ENCODE measurements around the gene DHRSX.
A peak's percentile ranks its signal among the peaks of the same experiment; 100 is the strongest.
"Not testable (repeated sequence)": the region's sequence is repeated elsewhere in the genome, so short reads cannot be mapped to it uniquely, and the experiment has no call there.

DHRSX gene

GRCh38 chrX:2457289-2458133 is 43.3 kb downstream of the DHRSX start:
- DNase-seq (ENCODE audit: low spot score) = no peak
- no peak for FAIRE-seq

GRCh38 chrX:2456091-2456490 is 44.7 kb downstream of the DHRSX start:
- DNase-seq (ENCODE audit: low spot score); FAIRE-seq: not testable (repeated sequence)

- not testable (repeated sequence) for FAIRE-seq; DNase-seq (ENCODE audit: low spot score)
These were observed 46.2 kb downstream of the DHRSX start for GRCh38 chrX:2454620-2455019.

- DNase-seq (ENCODE audit: low spot score) (no peak), FAIRE-seq (no peak)
These were observed 48.0 kb downstream of the DHRSX start for GRCh38 chrX:2452799-2453198.

- FAIRE-seq (no peak), DNase-seq (ENCODE audit: low spot score) (no peak)
These were observed 48.4 kb downstream of the DHRSX start for GRCh38 chrX:2452317-2452784.

- FAIRE-seq = no peak
- DNase-seq (ENCODE audit: low spot score) = no peak
These were observed 49.1 kb downstream of the DHRSX start for GRCh38 chrX:2451501-2452316.

- FAIRE-seq (no peak), DNase-seq (ENCODE audit: low spot score) (no peak)
These were observed 50.1 kb downstream of the DHRSX start for GRCh38 chrX:2450681-2451080.

GRCh38 chrX:2449135-2449886 is 51.5 kb downstream of the DHRSX start:
- DNase-seq (ENCODE audit: low spot score) (peak; percentile 54), FAIRE-seq (peak; percentile 71)

GRCh38 chrX:2447484-2447883 is 53.3 kb downstream of the DHRSX start:
- no peak for DNase-seq (ENCODE audit: low spot score)
- no peak for FAIRE-seq

GRCh38 chrX:2446815-2447214 is 54.0 kb downstream of the DHRSX start:
- no peak for FAIRE-seq
- no peak for DNase-seq (ENCODE audit: low spot score)

- FAIRE-seq (no peak), DNase-seq (ENCODE audit: low spot score) (no peak)
These were observed 54.8 kb downstream of the DHRSX start for GRCh38 chrX:2445662-2446623.

GRCh38 chrX:2442694-2443093 is 58.1 kb downstream of the DHRSX start:
- FAIRE-seq (no peak), DNase-seq (ENCODE audit: low spot score) (no peak)

- DNase-seq (ENCODE audit: low spot score) (no peak), FAIRE-seq (no peak)
These were observed 59.3 kb downstream of the DHRSX start for GRCh38 chrX:2441466-2441865.

GRCh38 chrX:2439613-2440012 is 61.2 kb downstream of the DHRSX start:
- DNase-seq (ENCODE audit: low spot score) (no peak), FAIRE-seq (no peak)

GRCh38 chrX:2435465-2435864 is 65.3 kb downstream of the DHRSX start:
- DNase-seq (ENCODE audit: low spot score) (no peak), FAIRE-seq (no peak)

- FAIRE-seq (no peak), DNase-seq (ENCODE audit: low spot score) (no peak)
These were observed 66.3 kb downstream of the DHRSX start for GRCh38 chrX:2434270-2435163.

GRCh38 chrX:2432298-2432863 is 68.4 kb downstream of the DHRSX start:
- DNase-seq (ENCODE audit: low spot score) (no peak), FAIRE-seq (no peak)

GRCh38 chrX:2430265-2430825 is 70.4 kb downstream of the DHRSX start:
- DNase-seq (ENCODE audit: low spot score) (no peak), FAIRE-seq (no peak)

GRCh38 chrX:2427737-2428136 is 73.0 kb downstream of the DHRSX start:
- FAIRE-seq = no peak
- no peak for DNase-seq (ENCODE audit: low spot score)

Measured in RCC 7860 (cell line).